IPS-15b (cell line): ENCODE data around the gene CLBA1.
"Not testable (repeated sequence)": the region's sequence is repeated elsewhere in the genome, so short reads cannot be mapped to it uniquely, and the experiment has no call there.

Experiments
- H3K27me3 ChIP-seq: one replicate; pipeline ENCODE4 v1.6.1; 2013; ENCODE audit warnings: low read length; ENCODE audit not compliant: control insufficient read depth, insufficient read depth
- H3K36me3 ChIP-seq: one replicate; pipeline ENCODE4 v1.6.1; 2013; ENCODE audit warnings: low read length; ENCODE audit not compliant: control insufficient read depth, insufficient read depth
- H3K4me1 ChIP-seq: one replicate; pipeline ENCODE4 v1.6.1; 2013; ENCODE audit warnings: mild to moderate bottlenecking, low read length; ENCODE audit not compliant: control insufficient read depth, insufficient read depth
- H3K4me3 ChIP-seq: one replicate; pipeline ENCODE4 v1.5.1; 2013; ENCODE audit warnings: low read depth, low read length
- H3K9ac ChIP-seq: one replicate; pipeline ENCODE4 v1.6.1; 2013; ENCODE audit warnings: low read depth, mild to moderate bottlenecking, low read length
- H3K9me3 ChIP-seq: one replicate; pipeline ENCODE4 v1.6.1; 2013; ENCODE audit warnings: mild to moderate bottlenecking, low read length; ENCODE audit not compliant: control insufficient read depth, insufficient read depth

Gene CLBA1

DNA sequence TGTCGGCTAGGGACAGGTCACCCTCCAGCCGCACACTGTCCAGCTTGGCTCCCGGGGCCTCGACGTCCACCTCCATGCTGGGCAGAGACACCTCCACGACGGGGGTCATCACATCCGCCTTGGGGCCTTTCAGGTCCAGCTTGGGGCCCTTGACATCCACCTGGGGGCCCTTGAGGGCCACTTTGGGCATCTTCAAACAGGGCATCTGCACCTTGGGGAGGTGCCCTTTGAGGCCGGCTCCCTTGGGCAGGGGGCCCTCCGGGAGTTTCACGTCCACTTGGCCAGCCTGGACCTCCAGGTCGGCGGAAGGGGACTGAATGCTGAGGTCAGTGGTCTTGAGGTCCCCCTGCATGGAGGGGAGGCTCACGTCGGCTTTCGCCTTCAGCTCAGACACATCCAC, 43.0 kb upstream of the CLBA1 start:
- H3K9me3 ChIP-seq: no peaks in the 10 kb centered on the region
- H3K4me3 ChIP-seq: no peak overlapping the region
- H3K4me1 ChIP-seq: no peaks in the 10 kb centered on the region
- H3K36me3 ChIP-seq: no peaks in the 10 kb centered on the region
- H3K27me3 ChIP-seq: peaks cover 10% of the 10 kb centered on the region
- H3K9ac ChIP-seq: no peak overlapping the region

DNA sequence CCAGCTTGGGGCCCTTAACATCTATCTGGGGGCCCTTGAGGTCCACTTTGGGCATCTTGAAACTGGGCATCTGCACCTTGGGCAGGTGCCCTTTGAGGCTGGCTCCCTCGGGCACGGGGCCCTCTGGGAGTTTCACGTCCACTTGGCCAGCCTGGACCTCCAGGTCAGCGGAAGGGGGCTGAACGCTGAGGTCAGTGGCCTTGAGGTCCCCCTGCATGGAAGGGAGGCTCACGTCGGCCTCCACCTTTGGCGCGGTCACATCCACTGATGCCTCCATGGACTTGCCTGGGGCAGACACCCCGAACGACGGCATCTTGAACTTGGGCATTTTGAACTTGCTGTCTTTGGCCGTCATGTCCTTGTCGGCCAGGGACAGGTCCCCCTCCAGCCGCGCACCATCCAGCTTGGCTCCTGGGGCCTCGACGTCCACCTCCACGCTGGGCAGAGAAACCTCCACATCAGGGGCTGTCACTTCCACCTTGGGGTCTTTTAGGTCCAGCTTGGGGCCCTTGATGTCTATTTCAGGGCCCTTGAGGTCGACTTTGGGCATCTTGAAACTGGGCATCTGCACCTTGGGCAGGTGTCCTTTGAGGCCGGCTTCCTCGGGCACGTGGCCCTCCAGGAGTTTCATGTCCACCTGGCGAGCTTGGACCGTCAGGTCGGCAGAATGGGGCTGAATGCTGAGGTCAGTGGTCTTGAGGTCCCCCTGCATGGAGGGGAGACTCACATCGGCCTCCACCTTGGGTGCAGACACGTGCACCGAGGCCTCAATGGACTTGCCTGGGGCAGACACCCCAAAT, 42.2 kb upstream of the CLBA1 start:
- not testable (repeated sequence) for H3K27me3 ChIP-seq, H3K36me3 ChIP-seq, H3K9ac ChIP-seq, H3K4me3 ChIP-seq, H3K9me3 ChIP-seq, H3K4me1 ChIP-seq

DNA sequence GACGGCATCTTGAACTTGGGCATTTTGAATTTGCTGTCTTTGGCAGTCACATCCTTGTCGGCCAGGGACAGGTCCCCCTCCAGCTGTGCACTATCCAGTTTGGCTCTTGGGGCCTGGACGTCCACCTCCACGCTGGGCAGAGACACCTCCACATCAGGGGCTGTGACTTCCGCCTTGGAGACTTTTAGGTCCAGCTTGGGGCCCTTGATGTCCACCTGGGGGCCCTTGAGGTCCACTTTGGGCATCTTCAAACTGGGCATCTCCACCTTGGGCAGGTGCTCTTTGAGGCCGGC, 41.6 kb upstream of the CLBA1 start:
- not testable (repeated sequence) for H3K4me3 ChIP-seq, H3K27me3 ChIP-seq

DNA sequence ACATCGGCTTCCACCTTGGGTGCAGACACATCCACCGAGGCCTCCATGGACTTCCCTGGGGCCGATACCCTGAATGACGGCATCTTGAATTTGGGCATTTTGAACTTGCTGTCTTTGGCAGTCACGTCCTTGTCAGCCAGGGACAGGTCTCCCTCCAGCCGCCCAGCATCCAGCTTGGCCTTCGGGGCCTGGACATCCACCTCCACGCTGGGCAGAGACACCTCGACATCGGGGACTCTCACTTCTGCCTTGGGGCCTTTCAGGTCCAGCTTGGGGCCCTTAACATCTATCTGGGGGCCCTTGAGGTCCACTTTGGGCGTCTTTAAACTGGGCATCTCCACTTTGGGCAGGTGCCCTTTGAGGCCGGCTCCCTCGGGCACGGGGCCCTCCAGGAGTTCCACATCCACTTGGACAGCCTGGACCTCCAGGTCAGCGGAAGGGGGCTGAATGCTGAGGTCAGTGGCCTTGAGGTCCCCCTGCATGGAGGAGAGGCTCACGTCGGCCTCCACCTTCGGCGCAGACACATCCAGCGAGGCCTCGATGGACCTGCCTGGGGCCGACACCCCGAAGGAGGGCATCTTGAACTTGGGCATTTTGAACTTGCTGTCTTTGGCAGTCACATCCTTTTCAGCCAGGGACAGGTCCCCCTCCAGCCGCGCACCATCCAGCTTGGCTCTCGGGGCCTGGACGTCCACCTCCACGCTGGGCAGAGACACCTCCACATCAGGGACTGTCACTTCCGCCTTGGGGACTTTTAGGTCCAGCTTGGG, 41.0 kb upstream of the CLBA1 start:
- not testable (repeated sequence) for H3K9me3 ChIP-seq, H3K4me1 ChIP-seq, H3K36me3 ChIP-seq, H3K4me3 ChIP-seq, H3K9ac ChIP-seq, H3K27me3 ChIP-seq

More for the DNA sequence above, 41.6 kb upstream of the CLBA1 start:
- not testable (repeated sequence) for H3K9me3 ChIP-seq, H3K9ac ChIP-seq, H3K36me3 ChIP-seq, H3K4me1 ChIP-seq

DNA sequence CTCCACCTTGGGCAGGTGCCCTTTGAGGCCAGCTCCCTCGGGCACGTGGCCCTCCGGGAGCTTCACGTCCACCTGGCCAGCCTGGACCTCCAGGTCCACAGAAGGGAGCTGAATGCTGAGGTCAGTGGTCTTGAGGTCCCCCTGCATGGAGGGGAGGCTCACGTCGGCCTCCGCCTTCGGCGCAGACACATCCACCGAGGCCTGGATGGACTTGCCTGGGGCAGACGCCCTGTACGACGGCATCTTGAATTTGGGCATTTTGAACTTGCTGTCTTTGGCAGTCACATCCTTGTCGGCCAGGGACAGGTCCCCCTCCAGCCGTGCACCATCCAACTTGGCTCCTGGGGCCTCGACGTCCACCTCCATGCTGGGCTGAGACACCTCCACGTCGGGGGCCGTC, 40.3 kb upstream of the CLBA1 start:
- H3K27me3 ChIP-seq, H3K4me3 ChIP-seq, H3K4me1 ChIP-seq, H3K36me3 ChIP-seq, H3K9ac ChIP-seq, H3K9me3 ChIP-seq: not testable (repeated sequence)

DNA sequence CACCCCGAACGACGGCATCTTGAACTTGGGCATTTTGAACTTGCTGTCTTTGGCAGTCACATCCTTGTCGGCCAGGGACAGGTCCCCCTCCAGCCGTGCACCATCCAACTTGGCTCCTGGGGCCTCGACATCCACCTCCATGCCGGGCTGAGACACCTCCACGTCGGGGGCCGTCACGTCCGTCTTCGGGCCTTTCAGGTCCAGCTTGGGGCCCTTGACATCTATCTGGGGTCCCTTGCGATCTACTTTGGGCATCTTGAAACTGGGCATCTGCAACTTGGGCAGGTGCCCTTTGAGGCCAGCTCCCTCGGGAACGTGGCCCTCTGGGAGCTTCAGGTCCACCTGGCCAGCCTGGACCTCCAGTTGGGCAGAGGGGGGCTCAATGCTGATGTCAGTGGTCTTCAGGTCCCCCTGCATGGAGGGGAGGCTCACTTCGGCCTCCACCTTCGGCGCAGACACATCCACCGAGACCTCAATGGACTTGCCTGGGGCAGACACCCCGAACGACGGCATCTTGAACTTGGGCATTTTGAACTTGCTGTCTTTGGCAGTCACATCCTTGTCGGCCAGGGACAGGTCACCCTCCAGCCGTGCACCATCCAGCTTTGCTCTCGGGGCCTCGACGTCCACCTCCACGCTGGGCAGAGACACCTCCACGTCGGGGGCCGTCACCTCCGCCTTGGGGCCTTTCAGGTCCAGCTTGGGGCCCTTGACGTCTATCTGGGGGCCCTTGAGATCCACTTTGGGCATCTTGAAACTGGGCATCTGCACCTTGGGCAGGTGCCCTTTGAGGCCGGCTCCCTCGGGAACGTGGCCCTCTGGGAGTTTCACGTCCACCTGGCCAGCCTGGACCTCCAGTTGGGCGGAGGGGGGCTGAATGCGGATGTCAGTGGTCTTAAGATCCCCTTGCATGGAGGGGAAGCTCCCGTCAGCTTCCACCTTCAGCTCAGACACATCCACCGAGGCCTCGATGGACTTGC, 39.3 kb upstream of the CLBA1 start:
- not testable (repeated sequence) for H3K9me3 ChIP-seq, H3K36me3 ChIP-seq

DNA sequence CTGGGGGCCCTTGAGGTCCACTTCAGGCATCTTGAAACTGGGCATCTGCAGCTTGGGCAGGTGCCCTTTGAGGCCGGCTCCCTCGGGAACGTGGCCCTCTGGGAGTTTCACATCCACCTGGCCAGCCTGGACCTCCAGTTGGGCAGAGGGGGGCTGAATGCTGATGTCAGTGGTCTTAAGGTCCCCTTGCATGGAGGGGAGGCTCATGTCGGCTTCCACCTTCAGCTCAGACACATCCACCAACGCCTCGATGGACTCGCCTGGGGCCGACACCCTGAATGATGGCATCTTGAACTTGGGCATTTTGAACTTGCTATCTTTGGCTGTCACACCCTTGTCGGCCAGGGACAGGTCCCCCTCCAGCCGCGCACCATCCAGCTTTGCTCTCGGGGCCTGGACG, 38.4 kb upstream of the CLBA1 start:
- H3K9ac ChIP-seq, H3K9me3 ChIP-seq, H3K4me1 ChIP-seq, H3K27me3 ChIP-seq, H3K36me3 ChIP-seq, H3K4me3 ChIP-seq: not testable (repeated sequence)

More for the DNA sequence above, 39.3 kb upstream of the CLBA1 start:
- H3K4me3 ChIP-seq, H3K4me1 ChIP-seq, H3K9ac ChIP-seq, H3K27me3 ChIP-seq: not testable (repeated sequence)

DNA sequence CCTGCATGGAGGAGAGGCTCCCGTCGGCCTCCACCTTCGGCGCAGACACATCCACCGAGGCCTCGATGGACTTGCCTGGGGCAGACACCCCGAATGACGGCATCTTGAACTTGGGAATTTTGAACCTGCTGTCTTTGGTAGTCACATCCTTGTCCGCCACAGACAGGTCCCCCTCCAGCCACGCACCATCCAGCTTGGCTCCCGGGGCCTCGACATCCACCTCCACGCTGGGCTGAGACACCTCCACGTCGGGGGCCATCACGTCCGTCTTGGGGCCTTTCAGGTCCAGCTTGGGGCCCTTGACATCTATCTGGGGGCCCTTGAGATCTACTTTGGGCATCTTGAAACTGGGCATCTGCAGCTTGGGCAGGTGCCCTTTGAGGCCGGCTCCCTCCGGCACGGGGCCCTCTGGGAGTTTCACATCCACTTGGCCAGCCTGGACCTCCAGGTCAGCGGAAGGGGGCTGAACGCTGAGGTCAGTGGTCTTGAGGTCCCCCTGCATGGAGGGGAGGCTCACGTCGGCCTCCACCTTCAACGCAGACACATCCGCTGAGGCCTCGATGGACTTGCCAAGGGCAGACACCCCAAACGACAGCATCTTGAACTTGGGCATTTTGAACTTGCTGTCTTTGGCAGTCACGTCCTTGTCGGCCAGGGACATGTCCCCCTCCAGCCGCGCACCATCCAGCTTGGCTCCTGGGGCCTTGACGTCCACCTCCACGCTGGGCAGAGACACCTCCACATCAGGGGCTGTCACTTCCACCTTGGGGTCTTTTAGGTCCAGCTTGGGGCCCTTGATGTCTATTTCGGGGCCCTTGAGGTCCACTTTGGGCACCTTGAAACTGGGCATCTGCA, 37.5 kb upstream of the CLBA1 start:
- not testable (repeated sequence) for H3K9ac ChIP-seq, H3K4me1 ChIP-seq, H3K9me3 ChIP-seq, H3K4me3 ChIP-seq, H3K36me3 ChIP-seq, H3K27me3 ChIP-seq

DNA sequence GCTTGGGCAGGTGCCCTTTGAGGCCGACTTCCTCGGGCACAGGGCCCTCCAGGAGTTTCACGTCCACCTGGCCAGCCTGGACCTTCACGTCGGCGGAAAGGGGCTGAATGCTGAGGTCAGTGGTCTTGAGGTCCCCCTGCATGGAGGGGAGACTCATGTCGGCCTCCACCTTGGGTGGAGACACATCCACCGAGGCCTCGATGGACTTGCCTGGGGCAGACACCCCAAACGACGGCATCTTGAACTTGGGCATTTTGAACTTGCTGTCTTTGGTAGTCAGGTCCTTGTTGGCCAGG, 36.9 kb upstream of the CLBA1 start:
- Histone ChIP-seq H3K4me1 (no peaks in the 10 kb centered on the region), H3K9me3 (no peaks in the 10 kb centered on the region), H3K27me3 (no peaks in the 10 kb centered on the region), H3K4me3 (no peak overlapping the region), H3K36me3 (no peaks in the 10 kb centered on the region), H3K9ac (no peak overlapping the region)

DNA sequence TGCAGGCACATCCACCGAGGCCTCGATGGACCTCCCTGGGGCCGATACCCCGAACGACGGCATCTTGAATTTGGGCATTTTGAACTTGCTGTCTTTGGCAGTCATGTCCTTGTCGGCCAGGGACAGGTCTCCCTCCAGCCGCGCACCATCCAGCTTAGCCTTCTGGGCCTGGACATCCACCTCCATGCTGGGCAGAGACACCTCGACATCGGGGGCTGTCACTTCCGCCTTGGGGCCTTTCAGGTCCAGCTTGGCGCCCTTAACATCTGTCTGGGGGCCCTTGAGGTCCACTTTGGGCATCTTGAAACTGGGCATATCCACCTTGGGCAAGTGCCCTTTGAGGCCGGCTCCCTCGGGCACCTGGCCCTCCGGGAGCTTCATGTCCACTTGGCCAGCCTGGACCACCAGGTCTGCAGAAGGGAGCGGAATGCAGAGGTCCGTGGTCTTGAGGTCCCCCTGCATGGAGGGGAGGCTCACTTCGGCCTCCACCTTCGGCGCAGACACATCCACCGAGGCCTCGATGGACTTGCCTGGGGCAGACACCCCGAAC, 36.1 kb upstream of the CLBA1 start:
- H3K4me3 ChIP-seq, H3K36me3 ChIP-seq, H3K9me3 ChIP-seq, H3K27me3 ChIP-seq, H3K9ac ChIP-seq, H3K4me1 ChIP-seq: not testable (repeated sequence)

DNA sequence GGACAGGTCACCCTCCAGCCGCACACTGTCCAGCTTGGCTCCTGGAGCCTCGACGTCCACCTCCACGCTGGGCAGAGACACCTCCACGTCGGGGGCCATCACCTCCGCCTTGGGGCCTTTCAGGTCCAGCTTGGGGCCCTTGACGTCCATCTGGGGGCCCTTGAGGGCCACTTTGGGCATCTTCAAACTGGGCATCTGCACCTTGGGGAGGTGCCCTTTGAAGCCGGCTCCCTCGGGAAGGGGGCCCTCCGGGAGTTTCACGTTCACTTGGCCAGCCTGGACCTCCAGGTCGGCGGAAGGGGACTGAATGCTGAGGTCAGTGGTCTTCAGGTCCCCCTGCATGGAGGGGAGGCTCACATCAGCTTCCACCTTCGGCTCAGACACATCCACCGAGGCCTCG, 35.6 kb upstream of the CLBA1 start:
- Histone ChIP-seq H3K27me3 (no peaks in the 10 kb centered on the region), H3K4me1 (no peaks in the 10 kb centered on the region), H3K4me3 (no peak overlapping the region), H3K9me3 (no peaks in the 10 kb centered on the region), H3K9ac (no peak overlapping the region), H3K36me3 (peaks cover 3% of the 10 kb centered on the region)
